IMR-90 (cell line): Measurements from ENCODE around the gene FRMD4B. TPM values are rescaled to one million over a fixed set of nuclear protein-coding genes. Genes with fewer than 3 reads are reported as not detected.

ENCODE experiments used
- ATAC-seq: fragments of 200-7000 bp; cut with Tn5 transposase; 2 replicates; pipeline ENCODE4 v1.9.1; 2020; ENCODE audit warnings: low read depth, mild to moderate bottlenecking, moderate library complexity
- BruUV-seq: library from RNA; stranded (reverse); fragments of 400-500 nt; replicated peaks from 2 replicates; lab custom pipeline; 2021; lab: Mats Ljungman, UMichigan
- CTCF ChIA-PET: fragments of 300-600 bp; formaldehyde crosslinking; extraction: SDS; loops from one replicate; lab custom pipeline; 2021; ENCODE audit warnings: antibody characterized with exemption; lab: Yijun Ruan, JAX
- POLR2A ChIA-PET: fragments of 300-600 bp; sonication (Branson Sonifier 250); formaldehyde crosslinking; loops from one replicate; lab custom pipeline; 2022; ENCODE audit warnings: antibody characterized with exemption; ENCODE audit not compliant: unreplicated experiment; lab: Charles Lee
- DNase-seq: peaks from one replicate; pipeline ENCODE4 v3.0.0; 2013
- H2AFZ ChIP-seq: replicated peaks from 2 replicates; pipeline ENCODE3; 2013; ENCODE audit warnings: low read length, mild to moderate bottlenecking; ENCODE audit not compliant: poor library complexity
- H2AK5ac ChIP-seq: 2 replicates; pipeline ENCODE4 v1.6.1; 2013; ENCODE audit warnings: low read depth, low read length, inconsistent platforms
- H2AK9ac ChIP-seq: replicated peaks from 2 replicates; pipeline ENCODE3; 2013; ENCODE audit warnings: mild to moderate bottlenecking, low read depth, low read length, moderate library complexity; ENCODE audit not compliant: poor library complexity
- H2BK120ac ChIP-seq: 2 replicates; pipeline ENCODE4 v1.6.1; 2013; ENCODE audit warnings: low read depth, low read length, inconsistent platforms
- H2BK15ac ChIP-seq: 3 replicates; pipeline ENCODE4 v1.6.1; 2013; ENCODE audit warnings: low read depth, low read length, inconsistent platforms
- H2BK20ac ChIP-seq: 2 replicates; pipeline ENCODE4 v1.6.1; 2013; ENCODE audit warnings: low read depth, mild to moderate bottlenecking, inconsistent platforms, low read length, moderate library complexity
- H2BK5ac ChIP-seq: 2 replicates; pipeline ENCODE4 v1.6.1; 2013; ENCODE audit warnings: mild to moderate bottlenecking, low read depth, low read length, inconsistent platforms; ENCODE audit not compliant: poor library complexity, severe bottlenecking
- H3K14ac ChIP-seq: replicated peaks from 2 replicates; pipeline ENCODE4 v1.6.1; 2013; ENCODE audit warnings: low read depth, low read length, inconsistent platforms
- H3K18ac ChIP-seq: 2 replicates; pipeline ENCODE4 v1.6.1; 2013; ENCODE audit warnings: low read depth, low read length, control low read depth
- H3K23ac ChIP-seq: 2 replicates; pipeline ENCODE4 v1.6.1; 2013; ENCODE audit warnings: low read depth, low read length, inconsistent platforms
- H3K27ac ChIP-seq: 2 replicates; pipeline ENCODE4 v1.5.1; 2013; ENCODE audit warnings: mild to moderate bottlenecking, control low read depth, low read length; ENCODE audit not compliant: insufficient read depth
- H3K27me3 ChIP-seq: 2 replicates; pipeline ENCODE4 v1.6.1; 2013; ENCODE audit warnings: low read length; ENCODE audit not compliant: control insufficient read depth, insufficient read depth
- H3K36me3 ChIP-seq: 2 replicates; pipeline ENCODE4 v1.6.1; 2013; ENCODE audit warnings: low read length, mixed read lengths; ENCODE audit not compliant: control insufficient read depth, insufficient read depth
- H3K4ac ChIP-seq: 2 replicates; pipeline ENCODE4 v1.6.1; 2013; ENCODE audit warnings: low read depth, low read length, inconsistent platforms
- H3K4me1 ChIP-seq: 2 replicates; pipeline ENCODE4 v1.6.1; 2013; ENCODE audit warnings: low read length, mixed read lengths; ENCODE audit not compliant: control insufficient read depth, insufficient read depth
- H3K4me2 ChIP-seq: 2 replicates; pipeline ENCODE4 v1.6.1; 2013; ENCODE audit warnings: low read depth, mild to moderate bottlenecking, control low read depth, low read length, moderate library complexity
- H3K4me3 ChIP-seq: 2 replicates; pipeline ENCODE4 v1.5.1; 2013; ENCODE audit warnings: low read depth, mild to moderate bottlenecking, control low read depth, low read length, moderate library complexity; ENCODE audit not compliant: insufficient read depth
- H3K56ac ChIP-seq: 2 replicates; pipeline ENCODE4 v1.6.1; 2013; ENCODE audit warnings: low read length, inconsistent platforms; ENCODE audit not compliant: insufficient read depth; ENCODE audit errors: extremely low read depth
- H3K79me1 ChIP-seq, 2 experiments: 2 replicates each; pipeline ENCODE4 v1.6.1; 2013; ENCODE audit warnings: low read length in 2 of 2, inconsistent platforms in 1 of 2, low read depth in 1 of 2
- H3K9ac ChIP-seq: 2 replicates; pipeline ENCODE4 v1.6.1; 2013; ENCODE audit warnings: low read depth, low read length, control low read depth
- H3K9me1 ChIP-seq: 2 replicates; pipeline ENCODE4 v1.6.1; 2013; ENCODE audit warnings: low read length, inconsistent platforms; ENCODE audit not compliant: insufficient read depth
- H3K9me3 ChIP-seq: 2 replicates; pipeline ENCODE4 v1.6.1; 2013; ENCODE audit warnings: low read length; ENCODE audit not compliant: control insufficient read depth, insufficient read depth
- H4K20me1 ChIP-seq: 2 replicates; pipeline ENCODE4 v1.6.1; 2013; ENCODE audit warnings: low read length, inconsistent platforms; ENCODE audit not compliant: insufficient read depth
- H4K5ac ChIP-seq: 2 replicates; pipeline ENCODE4 v1.6.1; 2013; ENCODE audit warnings: mild to moderate bottlenecking, low read depth, low read length, control low read depth
- H4K8ac ChIP-seq, 2 experiments: 2 replicates each; pipeline ENCODE4 v1.6.1; 2013; ENCODE audit warnings: low read depth in 2 of 2, low read length in 2 of 2, control low read depth in 1 of 2, inconsistent platforms in 1 of 2
- H4K91ac ChIP-seq: 2 replicates; pipeline ENCODE4 v1.6.1; 2013; ENCODE audit warnings: low read depth, low read length, inconsistent platforms; ENCODE audit not compliant: insufficient read depth
- BHLHE40 ChIP-seq: fragments of 150-350 bp; IDR thresholded peaks from 2 replicates; pipeline ENCODE4 v1.6.1; 2016; ENCODE audit warnings: mild to moderate bottlenecking, low read depth, low read length
- CEBPB ChIP-seq: IDR thresholded peaks from 2 replicates; pipeline ENCODE4 v1.6.1; 2012; ENCODE audit warnings: low read depth, low read length, improper control_type of control experiment
- CHD1 ChIP-seq: IDR thresholded peaks from 2 replicates; pipeline ENCODE4 v1.6.1; 2012; ENCODE audit warnings: low read depth, low read length, improper control_type of control experiment
- ELK1 ChIP-seq: fragments of 150-350 bp; IDR thresholded peaks from 2 replicates; pipeline ENCODE4 v1.6.1; 2016; ENCODE audit warnings: low read depth, mild to moderate bottlenecking, low read length, moderate library complexity, borderline replicate concordance
- FOS ChIP-seq: fragments of 150-350 bp; IDR thresholded peaks from 2 replicates; pipeline ENCODE4 v1.6.1; 2016; ENCODE audit warnings: low read depth, low read length
- MAFK ChIP-seq: IDR thresholded peaks from 2 replicates; pipeline ENCODE4 v1.6.1; 2012; ENCODE audit warnings: low read depth, low read length, improper control_type of control experiment
- MAZ ChIP-seq: IDR thresholded peaks from 2 replicates; pipeline ENCODE4 v1.6.1; 2012; ENCODE audit warnings: low read depth, mild to moderate bottlenecking, low read length, improper control_type of control experiment, moderate library complexity, borderline replicate concordance
- MXI1 ChIP-seq: IDR thresholded peaks from 2 replicates; pipeline ENCODE4 v1.6.1; 2012; ENCODE audit warnings: low read depth, mild to moderate bottlenecking, low read length, moderate library complexity, borderline replicate concordance
- NFE2L2 ChIP-seq: fragments of 150-350 bp; IDR thresholded peaks from 2 replicates; pipeline ENCODE4 v1.6.1; 2016; ENCODE audit warnings: low read depth, mild to moderate bottlenecking, low read length
- POLR2A ChIP-seq: IDR thresholded peaks from 2 replicates; pipeline ENCODE4 v1.6.1; 2012; ENCODE audit warnings: mild to moderate bottlenecking, low read depth, low read length
- RAD21 ChIP-seq: IDR thresholded peaks from 2 replicates; pipeline ENCODE4 v1.6.1; 2012; ENCODE audit warnings: low read length, improper control_type of control experiment
- RCOR1 ChIP-seq: IDR thresholded peaks from 2 replicates; pipeline ENCODE4 v1.6.1; 2012; ENCODE audit warnings: mild to moderate bottlenecking, low read length, improper control_type of control experiment; ENCODE audit not compliant: insufficient replicate concordance
- RFX5 ChIP-seq: IDR thresholded peaks from 2 replicates; pipeline ENCODE4 v1.8.0; 2012; ENCODE audit warnings: low read depth, mild to moderate bottlenecking, low read length, moderate library complexity
- SMC3 ChIP-seq: fragments of 150-350 bp; IDR thresholded peaks from 2 replicates; pipeline ENCODE4 v1.6.1; 2016; ENCODE audit warnings: low read depth, mild to moderate bottlenecking, antibody characterized with exemption, low read length, moderate library complexity
- WGBS, 2 experiments: methylation state at CpG; one replicate each; pipeline versions ENCODE4 v1.1.5 to v1.1.7; 2013; ENCODE audit warnings: missing lambda C conversion rate in 2 of 2; ENCODE audit not compliant: insufficient read length in 1 of 2; ENCODE audit errors: extremely low coverage in 2 of 2; 5-methylcytosine and 5-hydroxymethylcytosine counted together
- dilution Hi-C: fragments of 300-500 bp; cut with HindIII; formaldehyde crosslinking; loops from one replicate; pipeline ENCODE4 v1.14.3; 2018; ENCODE audit warnings: low sequenced_read_pairs; ENCODE audit not compliant: unreplicated experiment
- in situ Hi-C: fragments of 300-500 bp; cut with MboI; formaldehyde crosslinking; loops from 3 replicates; pipeline ENCODE4 v1.14.3; 2019; ENCODE audit warnings: low sequenced_read_pairs, inconsistent platforms, mixed read lengths
- intact Hi-C: fragments of 100-400 bp; cut with micrococcal nuclease; formaldehyde crosslinking; loops from 2 replicates; pipeline ENCODE4 v1.10.0; 2022
- polyA plus RNA-seq, 3 experiments: library from polyadenylated mRNA; depleted of rRNA; stranded (reverse); fragments of >200 nt; gene quantifications; 2 replicates each; pipeline ENCODE4 v1.2.3, GENCODE V29; 2012; ENCODE audit warnings: low replicate concordance in 1 of 3
- total RNA-seq: library from RNA; depleted of rRNA; stranded (reverse); fragments of >200 nt; gene quantifications from 2 replicates; pipeline ENCODE4 v1.2.3, GENCODE V29; 2012
- TF ChIP-seq, protein P1 (sequence below): fragments of 150-350 bp; IDR thresholded peaks from 2 replicates; pipeline ENCODE4 v1.6.1; 2017; ENCODE audit warnings: mild to moderate bottlenecking, antibody characterized with exemption, low read length, low read depth
- TF ChIP-seq, protein P2 (sequence below): conservative IDR thresholded peaks from 2 replicates; pipeline ENCODE4 v1.5.1; 2012; ENCODE audit warnings: mild to moderate bottlenecking, low read depth, low read length, improper control_type of control experiment

Gene FRMD4B
- total and polyA plus RNA-seq, 2 of the 4 experiments (the other 2 are of a cell fraction): 0.14 to 0.36 TPM

DNA sequence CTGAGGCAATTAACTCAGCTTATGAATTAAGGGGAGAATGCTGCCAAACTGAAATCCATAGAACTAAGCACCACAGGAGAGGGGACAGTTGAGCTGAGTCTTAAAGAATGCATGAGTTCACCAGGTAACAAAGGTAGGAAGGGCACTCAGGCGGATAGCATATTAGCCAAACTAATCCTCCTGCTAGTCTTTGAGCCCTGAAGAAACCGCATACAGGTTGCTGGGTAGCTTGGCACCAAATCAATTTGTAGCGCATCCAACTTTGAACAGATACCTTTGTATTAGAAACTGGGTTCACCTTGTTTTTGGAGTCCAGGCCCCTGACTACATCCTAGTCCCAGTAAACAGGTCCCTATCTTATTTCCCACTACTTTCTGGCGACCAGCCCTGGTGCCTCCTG is 93.7 kb downstream of the FRMD4B start:
- Histone ChIP-seq H3K4me1 (no peaks in the 10 kb centered on the region), H3K9me1 (no peaks in the 10 kb centered on the region), H3K36me3 (no peaks in the 10 kb centered on the region), H2BK15ac (no peak overlapping the region), H3K27me3 (peaks cover 11% of the 10 kb centered on the region), H3K79me1 (no peaks in the 10 kb centered on the region), H3K27ac (no peak overlapping the region), H2BK120ac (no peak overlapping the region), H3K56ac (no peak overlapping the region), H3K4ac (no peak overlapping the region), H3K4me3 (no peak overlapping the region), H3K4me2 (no peak overlapping the region), H3K9me3 (no peaks in the 10 kb centered on the region), H2AK5ac (no peak overlapping the region), H4K20me1 (no peaks in the 10 kb centered on the region), H2AFZ (no peak overlapping the region), H4K5ac (no peak overlapping the region), H3K9ac (no peak overlapping the region), H3K23ac (no peak overlapping the region), H4K8ac (no peak overlapping the region), H2AK9ac (no peak overlapping the region), H3K18ac (no peak overlapping the region), H4K91ac (no peak overlapping the region), H2BK5ac (no peak overlapping the region), H3K14ac (no peak overlapping the region), H2BK20ac (no peak overlapping the region)
- ATAC-seq: no peak
- no TSS peak for BruUV-seq
- in situ Hi-C loops (no loop called here), intact Hi-C loops (no loop called here), dilution Hi-C loops (no loop called here)
- 100% methylated on average over 1 of the region's 4 CpGs; no CpG with 5 or more reads in 1 of the 2 experiments for WGBS, 2 experiments
- TF ChIP-seq CEBPB (no peak), POLR2A (no peak), MAZ (no peak), RFX5 (no peak), FOS (no peak), RCOR1 (no peak), BHLHE40 (no peak), SMC3 (no peak), MAFK (no peak), CHD1 (no peak), ELK1 (no peak), RAD21 (no peak), NFE2L2 (no peak), MXI1 (no peak)
- TF ChIP-seq, protein P1, sequence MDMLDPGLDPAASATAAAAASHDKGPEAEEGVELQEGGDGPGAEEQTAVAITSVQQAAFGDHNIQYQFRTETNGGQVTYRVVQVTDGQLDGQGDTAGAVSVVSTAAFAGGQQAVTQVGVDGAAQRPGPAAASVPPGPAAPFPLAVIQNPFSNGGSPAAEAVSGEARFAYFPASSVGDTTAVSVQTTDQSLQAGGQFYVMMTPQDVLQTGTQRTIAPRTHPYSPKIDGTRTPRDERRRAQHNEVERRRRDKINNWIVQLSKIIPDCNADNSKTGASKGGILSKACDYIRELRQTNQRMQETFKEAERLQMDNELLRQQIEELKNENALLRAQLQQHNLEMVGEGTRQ: no peak
- TF ChIP-seq, protein P2, sequence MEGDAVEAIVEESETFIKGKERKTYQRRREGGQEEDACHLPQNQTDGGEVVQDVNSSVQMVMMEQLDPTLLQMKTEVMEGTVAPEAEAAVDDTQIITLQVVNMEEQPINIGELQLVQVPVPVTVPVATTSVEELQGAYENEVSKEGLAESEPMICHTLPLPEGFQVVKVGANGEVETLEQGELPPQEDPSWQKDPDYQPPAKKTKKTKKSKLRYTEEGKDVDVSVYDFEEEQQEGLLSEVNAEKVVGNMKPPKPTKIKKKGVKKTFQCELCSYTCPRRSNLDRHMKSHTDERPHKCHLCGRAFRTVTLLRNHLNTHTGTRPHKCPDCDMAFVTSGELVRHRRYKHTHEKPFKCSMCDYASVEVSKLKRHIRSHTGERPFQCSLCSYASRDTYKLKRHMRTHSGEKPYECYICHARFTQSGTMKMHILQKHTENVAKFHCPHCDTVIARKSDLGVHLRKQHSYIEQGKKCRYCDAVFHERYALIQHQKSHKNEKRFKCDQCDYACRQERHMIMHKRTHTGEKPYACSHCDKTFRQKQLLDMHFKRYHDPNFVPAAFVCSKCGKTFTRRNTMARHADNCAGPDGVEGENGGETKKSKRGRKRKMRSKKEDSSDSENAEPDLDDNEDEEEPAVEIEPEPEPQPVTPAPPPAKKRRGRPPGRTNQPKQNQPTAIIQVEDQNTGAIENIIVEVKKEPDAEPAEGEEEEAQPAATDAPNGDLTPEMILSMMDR: no peak
- ChIA-PET POLR2A (no interaction called here), CTCF (interaction anchor here (1.3 kb wide), 1 partner anchor 12 kb away, joined by 3 read pairs; no protein-coding TSS in a partner anchor)
- DNase-seq: no peak
